ENCODE measurements around the gene SCGN.
"Not testable (repeated sequence)": the region's sequence is repeated elsewhere in the genome, so short reads cannot be mapped to it uniquely, and the experiment has no call there.

Gene SCGN

DNA sequence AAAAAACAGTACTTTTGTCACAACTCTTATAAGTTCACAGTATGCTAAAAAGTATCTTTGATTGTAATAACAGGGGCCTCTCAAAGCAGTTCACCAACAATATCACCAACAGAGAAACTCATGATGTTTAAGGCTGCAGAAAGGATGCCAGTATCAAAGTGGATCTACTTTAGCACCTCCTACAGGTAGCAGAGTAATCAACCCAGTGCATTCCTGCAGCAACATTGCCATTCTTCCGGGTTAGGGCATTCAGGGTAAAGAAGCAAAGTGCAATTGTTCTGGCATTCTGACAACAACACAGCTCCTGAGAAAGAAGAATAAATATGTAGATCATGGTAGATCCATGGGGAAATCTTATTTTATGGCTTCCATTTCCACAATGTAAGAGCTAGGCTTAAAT lies 95.0 kb downstream of the SCGN start:
- no peak for DNase-seq (ENCODE audit: low read depth)
- H3K4me3 ChIP-seq (ENCODE audit: low read depth, low read length), result no peak overlapping the region
- TF ChIP-seq, protein P1, sequence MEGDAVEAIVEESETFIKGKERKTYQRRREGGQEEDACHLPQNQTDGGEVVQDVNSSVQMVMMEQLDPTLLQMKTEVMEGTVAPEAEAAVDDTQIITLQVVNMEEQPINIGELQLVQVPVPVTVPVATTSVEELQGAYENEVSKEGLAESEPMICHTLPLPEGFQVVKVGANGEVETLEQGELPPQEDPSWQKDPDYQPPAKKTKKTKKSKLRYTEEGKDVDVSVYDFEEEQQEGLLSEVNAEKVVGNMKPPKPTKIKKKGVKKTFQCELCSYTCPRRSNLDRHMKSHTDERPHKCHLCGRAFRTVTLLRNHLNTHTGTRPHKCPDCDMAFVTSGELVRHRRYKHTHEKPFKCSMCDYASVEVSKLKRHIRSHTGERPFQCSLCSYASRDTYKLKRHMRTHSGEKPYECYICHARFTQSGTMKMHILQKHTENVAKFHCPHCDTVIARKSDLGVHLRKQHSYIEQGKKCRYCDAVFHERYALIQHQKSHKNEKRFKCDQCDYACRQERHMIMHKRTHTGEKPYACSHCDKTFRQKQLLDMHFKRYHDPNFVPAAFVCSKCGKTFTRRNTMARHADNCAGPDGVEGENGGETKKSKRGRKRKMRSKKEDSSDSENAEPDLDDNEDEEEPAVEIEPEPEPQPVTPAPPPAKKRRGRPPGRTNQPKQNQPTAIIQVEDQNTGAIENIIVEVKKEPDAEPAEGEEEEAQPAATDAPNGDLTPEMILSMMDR (IDR thresholded peaks at IDR 0.05; ENCODE audit: insufficient read depth, low read depth, low read length, missing control alignments), result no peak

DNA sequence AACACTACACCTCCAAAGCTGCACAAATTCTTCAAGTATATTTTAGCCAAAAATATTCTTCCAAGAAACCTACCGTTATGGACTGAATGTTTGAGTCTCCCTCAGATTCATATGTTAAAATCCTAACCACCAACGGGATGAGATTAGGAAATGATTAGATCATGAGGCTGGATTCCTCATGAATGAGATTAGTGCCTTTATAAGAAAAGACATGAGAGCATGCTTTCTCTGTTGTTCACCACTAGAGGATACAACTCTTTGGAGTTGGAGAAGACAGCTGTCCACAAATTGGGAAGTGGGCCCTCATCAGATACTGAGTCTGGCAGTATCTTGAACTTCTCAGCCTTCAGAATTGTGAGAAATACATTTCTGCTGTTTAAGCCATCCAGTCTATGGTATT lies 95.5 kb downstream of the SCGN start:
- TF ChIP-seq, protein P1 (IDR thresholded peaks at IDR 0.05; ENCODE audit: insufficient read depth, low read depth, low read length, missing control alignments), result no peak
- no peak overlapping the region for H3K4me3 ChIP-seq (ENCODE audit: low read depth, low read length)
- DNase-seq (ENCODE audit: low read depth), result no peak

DNA sequence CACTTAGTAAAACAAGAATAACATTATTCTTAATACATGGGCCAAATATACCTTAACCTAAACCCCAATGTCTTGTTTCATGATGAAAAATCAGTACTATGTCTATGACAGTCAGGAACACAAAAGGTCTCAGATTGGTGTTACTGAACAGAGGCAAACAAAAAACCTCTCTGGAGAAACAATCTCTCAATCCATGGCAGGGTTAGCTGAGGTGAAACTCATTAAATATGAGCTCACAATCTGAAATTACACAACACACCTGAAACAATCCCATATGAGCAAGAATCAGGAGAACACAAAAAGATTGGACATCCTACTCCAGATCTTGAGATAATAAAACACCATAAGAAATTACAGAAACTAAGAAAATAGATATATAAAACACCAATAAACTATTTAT lies 96.0 kb downstream of the SCGN start:
- H3K4me3 ChIP-seq (ENCODE audit: low read depth, low read length), result no peak overlapping the region
- DNase-seq (ENCODE audit: low read depth), result no peak
- TF ChIP-seq, protein P1 (IDR thresholded peaks at IDR 0.05; ENCODE audit: insufficient read depth, low read depth, low read length, missing control alignments), result no peak

DNA sequence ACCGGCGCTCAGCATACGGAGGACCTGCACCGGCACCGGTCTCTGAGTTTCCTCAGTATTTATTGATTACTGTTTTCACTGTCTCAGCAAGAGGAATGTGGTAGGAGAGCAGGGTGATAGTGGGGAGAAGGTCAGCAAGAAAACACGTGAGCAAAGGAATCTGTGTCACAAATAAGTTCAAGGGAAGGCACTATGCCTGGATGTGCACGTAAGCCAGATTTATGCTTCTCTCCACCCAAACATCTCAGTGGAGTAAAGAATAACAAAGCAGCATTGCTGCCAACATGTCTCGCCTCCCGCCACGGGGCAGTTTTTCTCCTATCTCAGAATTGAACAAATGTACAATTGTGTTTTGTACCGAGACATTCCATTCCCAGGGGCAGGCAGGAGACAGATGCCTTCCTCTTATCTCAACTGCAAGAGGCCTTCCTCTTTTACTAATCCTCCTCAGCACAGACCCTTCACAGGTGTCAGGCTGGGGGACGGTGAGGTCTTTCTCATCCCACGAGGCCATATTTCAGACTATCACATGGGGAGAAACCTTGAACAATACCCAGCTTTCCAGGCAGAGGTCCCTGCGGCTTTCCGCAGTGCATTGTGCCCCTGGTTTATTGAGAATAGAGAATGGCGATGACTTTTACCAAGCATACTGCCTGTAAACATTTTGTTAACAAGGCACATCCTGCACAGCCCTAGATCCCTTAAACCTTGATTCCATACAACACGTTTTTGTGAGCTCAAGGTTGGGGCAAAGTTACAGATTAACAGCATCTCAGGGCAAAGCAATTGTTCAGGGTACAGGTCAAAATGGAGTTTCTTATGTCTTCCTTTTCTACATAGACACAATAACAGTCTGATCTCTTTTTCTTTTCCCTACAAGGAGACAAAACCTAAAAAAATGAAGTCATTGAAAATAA lies 96.8 kb downstream of the SCGN start:
- DNase-seq (ENCODE audit: low read depth); H3K4me3 ChIP-seq (ENCODE audit: low read depth, low read length): not testable (repeated sequence)

DNA sequence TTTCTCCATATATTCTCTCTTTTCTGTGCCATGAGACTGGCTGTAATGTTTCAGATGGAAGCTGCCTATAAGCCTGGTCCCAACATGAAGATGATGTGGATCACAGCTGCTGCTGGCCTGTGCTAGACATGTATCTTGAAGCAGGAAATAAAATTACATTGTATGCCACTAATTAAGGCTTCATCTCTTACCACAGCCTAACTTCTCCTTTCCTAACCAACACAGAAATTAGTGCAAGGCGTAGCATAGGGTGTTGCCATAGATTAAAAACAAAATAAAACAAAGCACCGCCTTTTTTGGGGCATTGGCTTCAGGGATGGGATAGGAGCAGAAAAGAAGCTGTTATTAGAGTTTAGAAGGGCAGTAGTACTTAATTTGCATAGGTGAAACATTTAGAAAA lies 97.8 kb downstream of the SCGN start:
- TF ChIP-seq, protein P1 (IDR thresholded peaks at IDR 0.05; ENCODE audit: insufficient read depth, low read depth, low read length, missing control alignments), result no peak
- H3K4me3 ChIP-seq (ENCODE audit: low read depth, low read length), result no peak overlapping the region
- no peak for DNase-seq (ENCODE audit: low read depth)

DNA sequence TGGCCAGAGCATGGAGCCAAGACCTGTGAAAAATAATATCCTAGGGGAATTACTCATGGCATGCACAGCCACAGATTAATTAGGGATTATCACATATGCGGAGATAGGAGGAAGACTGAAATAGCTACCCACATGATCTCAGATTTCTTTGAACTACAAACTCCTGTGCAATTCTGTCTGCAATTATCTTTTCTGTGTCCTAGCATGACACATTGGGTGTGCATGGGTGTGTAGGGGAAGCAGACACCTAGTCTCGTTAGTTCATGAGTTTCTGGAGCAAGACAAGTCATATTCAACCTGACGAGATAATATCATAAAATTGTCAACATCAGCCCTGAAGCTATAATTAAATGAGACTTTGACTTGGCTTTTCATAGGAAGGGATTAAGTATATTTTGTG lies 98.9 kb downstream of the SCGN start:
- TF ChIP-seq, protein P1 (IDR thresholded peaks at IDR 0.05; ENCODE audit: insufficient read depth, low read depth, low read length, missing control alignments), result no peak
- DNase-seq (ENCODE audit: low read depth), result no peak
- no peak overlapping the region for H3K4me3 ChIP-seq (ENCODE audit: low read depth, low read length)

All from GM12865 (cell line).